K562 (cell line): ENCODE data around the gene NLK. TPM values are rescaled to one million over a fixed set of nuclear protein-coding genes. Genes with fewer than 3 reads are reported as not detected.

Experiments used
- ATAC-seq: fragments of 200-7000 bp; cut with Tn5 transposase; 3 replicates; pipeline ENCODE4 v1.9.1; 2020; ENCODE audit warnings: moderate library complexity
- BruUV-seq: library from RNA; stranded (reverse); fragments of 400-500 nt; replicated peaks from 2 replicates; lab custom pipeline; 2021; lab: Mats Ljungman, UMichigan
- CTCF ChIA-PET: fragments of 300-600 bp; formaldehyde crosslinking; extraction: SDS; loops from one replicate; lab custom pipeline; 2021; ENCODE audit warnings: low intra/inter-chr PET ratio; lab: Yijun Ruan, JAX
- POLR2A ChIA-PET: fragments of 300-600, 350-650 bp; sonication (Branson Sonifier 250); formaldehyde crosslinking; extraction: SDS; loops from one replicate; lab custom pipeline; 2021; ENCODE audit warnings: antibody characterized with exemption, inconsistent platforms; lab: Yijun Ruan, JAX
- DNase-seq, 4 experiments: peaks; one replicate each; pipeline versions ENCODE4 v3.0.0 to v3.0.0-alpha.2; 2011 to 2018; ENCODE audit warnings: low spot score in 3 of 4, mixed read lengths in 3 of 4; ENCODE audit errors: extremely low read depth in 1 of 4
- FAIRE-seq: peaks from 2 replicates; lab custom pipeline; 2011; peaks lifted over from hg19 to GRCh38; lab: Jason Lieb, UNC
- H2AFZ ChIP-seq: 2 replicates; pipeline ENCODE4 v1.6.0; 2011; ENCODE audit warnings: low read depth, low read length, control low read depth, inconsistent platforms
- H3K27ac ChIP-seq: fragments of 200-600 bp; 3 replicates; pipeline ENCODE4 v1.8.0; 2011; ENCODE audit warnings: low read depth, mild to moderate bottlenecking, control low read depth, inconsistent platforms, low read length, moderate library complexity, mixed read lengths; ENCODE audit errors: extremely low read depth
- H3K27me3 ChIP-seq, 2 experiments: fragments of 300-600 bp in 1 of 2; 2 replicates in 1 of 2; 3 replicates in 1 of 2; pipeline versions ENCODE4 v1.6.0 to v1.8.0; 2011; ENCODE audit warnings: inconsistent platforms in 2 of 2, low read length in 2 of 2, mild to moderate bottlenecking in 1 of 2, mixed read lengths in 1 of 2, moderate library complexity in 1 of 2; ENCODE audit not compliant: control insufficient read depth in 2 of 2, insufficient read depth in 2 of 2
- H3K36me3 ChIP-seq: fragments of 300-600 bp; 3 replicates; pipeline ENCODE4 v1.8.0; 2011; ENCODE audit warnings: mild to moderate bottlenecking, low read length, inconsistent platforms; ENCODE audit not compliant: control insufficient read depth, insufficient read depth
- H3K4me1 ChIP-seq, 2 experiments: fragments of 200-600 bp in 1 of 2; replicated peaks in 1 of 2; 2 replicates in 1 of 2; 3 replicates in 1 of 2; pipeline versions ENCODE4 v1.5.1 to v1.8.0; 2011; ENCODE audit warnings: inconsistent platforms in 2 of 2, low read length in 2 of 2, mild to moderate bottlenecking in 1 of 2, mixed read lengths in 1 of 2, moderate library complexity in 1 of 2; ENCODE audit not compliant: control insufficient read depth in 2 of 2, insufficient read depth in 2 of 2
- H3K4me2 ChIP-seq: 2 replicates; pipeline ENCODE4 v1.6.1; 2011; ENCODE audit warnings: low read length, control low read depth, inconsistent platforms, mixed read lengths; ENCODE audit not compliant: insufficient read depth
- H3K4me3 ChIP-seq: fragments of 200-600 bp; sonication (generic), shearing (Covaris generic); 2 replicates; pipeline ENCODE4 v1.5.1; 2016; ENCODE audit warnings: control low read depth, inconsistent platforms
- H3K79me2 ChIP-seq: fragments of 200-600 bp; 3 replicates; pipeline ENCODE4 v1.8.0; 2011; ENCODE audit warnings: low read length, inconsistent platforms; ENCODE audit not compliant: control insufficient read depth, insufficient read depth
- H3K9ac ChIP-seq, 2 experiments: 2 replicates each; pipeline versions ENCODE4 v1.6.0 to v1.6.1; 2011; ENCODE audit warnings: low read depth in 2 of 2, low read length in 2 of 2, control low read depth in 1 of 2, inconsistent platforms in 1 of 2, mild to moderate bottlenecking in 1 of 2, mixed read lengths in 1 of 2; ENCODE audit not compliant: insufficient read depth in 1 of 2
- H3K9me1 ChIP-seq: one replicate; pipeline ENCODE4 v1.6.0; 2011; ENCODE audit warnings: inconsistent platforms, mild to moderate bottlenecking, low read length, moderate library complexity; ENCODE audit not compliant: control insufficient read depth, insufficient read depth
- H3K9me3 ChIP-seq: replicated peaks from 2 replicates; pipeline ENCODE4 v1.5.1; 2011; ENCODE audit warnings: low read depth, low read length, inconsistent platforms; ENCODE audit not compliant: control insufficient read depth, insufficient read depth
- H4K20me1 ChIP-seq: replicated peaks from 2 replicates; pipeline ENCODE4 v1.6.1; 2011; ENCODE audit warnings: low read length, inconsistent platforms, mixed read lengths; ENCODE audit not compliant: control insufficient read depth, insufficient read depth
- CXXC5 ChIP-seq: fragments of 250-450 bp; sonication (Bioruptor Pico); IDR thresholded peaks from 2 replicates; pipeline ENCODE4 v1.8.0; 2022; ENCODE audit warnings: inconsistent platforms, mild to moderate bottlenecking, moderate library complexity
- EGR1 ChIP-seq: fragments of 450-650 bp; conservative IDR thresholded peaks from 2 replicates; pipeline ENCODE4 v1.6.1; 2017; ENCODE audit warnings: mild to moderate bottlenecking
- EHMT2 ChIP-seq: fragments of 450-650 bp; IDR thresholded peaks from 2 replicates; pipeline ENCODE4 v1.6.1; 2018; ENCODE audit warnings: antibody characterized with exemption
- FOXM1 ChIP-seq, 2 experiments: fragments of 450-650 bp in 1 of 2; sonication (generic) in 1 of 2; formaldehyde crosslinking in 1 of 2; IDR thresholded peaks; 2 replicates each; pipeline versions ENCODE4 v1.6.1 to v1.9.0; 2017 to 2022; ENCODE audit warnings: low read depth in 2 of 2, mild to moderate bottlenecking in 2 of 2, missing genetic modification reagents in 1 of 2, moderate library complexity in 1 of 2
- GATA2 ChIP-seq: sonication (generic); formaldehyde crosslinking; IDR thresholded peaks from 2 replicates; pipeline ENCODE4 v1.4.0; 2020; ENCODE audit warnings: mild to moderate bottlenecking, missing genetic modification reagents
- HDAC1 ChIP-seq, 2 experiments: fragments of 450-650 bp; IDR thresholded peaks; 2 replicates each; pipeline ENCODE4 v1.6.1; 2016 to 2017; ENCODE audit warnings: inconsistent platforms in 1 of 2, mild to moderate bottlenecking in 1 of 2, moderate library complexity in 1 of 2
- JUND ChIP-seq, 2 experiments: IDR thresholded peaks; 2 replicates in 1 of 2; 3 replicates in 1 of 2; pipeline ENCODE4 v1.6.1; 2011; ENCODE audit warnings: borderline replicate concordance in 2 of 2, low read depth in 2 of 2, low read length in 2 of 2, improper control_type of control experiment in 1 of 2, missing biosample characterization in 1 of 2, missing genetic modification characterization in 1 of 2, missing genetic modification reagents in 1 of 2
- LEF1 ChIP-seq: fragments of 450-650 bp; IDR thresholded peaks from 2 replicates; pipeline ENCODE4 v1.6.1; 2016; ENCODE audit warnings: mild to moderate bottlenecking
- NBN ChIP-seq: fragments of 450-650 bp; IDR thresholded peaks from 2 replicates; pipeline ENCODE4 v1.6.1; 2016; ENCODE audit warnings: low read depth, mild to moderate bottlenecking
- SMARCE1 ChIP-seq: fragments of 450-650 bp; IDR thresholded peaks from 2 replicates; pipeline ENCODE4 v1.7.1; 2016; ENCODE audit warnings: mild to moderate bottlenecking
- STAT5B ChIP-seq: fragments of 250-450 bp; sonication (Bioruptor Pico); IDR thresholded peaks from 2 replicates; pipeline ENCODE4 v1.8.0; 2021; ENCODE audit warnings: mild to moderate bottlenecking, inconsistent platforms
- YY1 ChIP-seq, 3 experiments: IDR thresholded peaks; 2 replicates each; pipeline ENCODE4 v1.6.1; 2011; ENCODE audit warnings: low read length in 2 of 3, mild to moderate bottlenecking in 2 of 3, moderate library complexity in 2 of 3, borderline replicate concordance in 1 of 3, control low read depth in 1 of 3, low read depth in 1 of 3; ENCODE audit not compliant: insufficient read depth in 3 of 3, insufficient replicate concordance in 2 of 3, control insufficient read depth in 1 of 3, insufficient read length in 1 of 3; ENCODE audit errors: extremely low read depth in 1 of 3
- WGBS: fragments of 100-300 bp; shearing (Covaris generic); methylation state at CpG from one replicate; pipeline ENCODE4 v1.1.6; 2016; ENCODE audit warnings: low coverage, mixed read lengths; ENCODE audit not compliant: insufficient coverage; ENCODE audit errors: missing lambda C conversion rate; 5-methylcytosine and 5-hydroxymethylcytosine counted together
- in situ Hi-C: fragments of 300-500 bp; cut with MboI; formaldehyde crosslinking; loops from 4 replicates; pipeline ENCODE4 v1.15.0; 2018; ENCODE audit warnings: inconsistent platforms, mixed read lengths
- intact Hi-C: fragments of 100-400 bp; cut with micrococcal nuclease; formaldehyde crosslinking; loops from 2 replicates; pipeline ENCODE4 v1.14.2; 2022
- polyA plus RNA-seq, 8 experiments: library from polyadenylated mRNA; depleted of rRNA in 4 of 8; stranded (reverse) in 5 of 8; unstranded in 3 of 8; fragments of >200 nt; fragmentation: Nextera tagmentation in 2 of 8; fragmentation: Illumina TruSeq in 1 of 8; extraction: Ambion mirVana in 2 of 8; extraction: Trizol in 1 of 8; gene quantifications; 2 replicates each; pipeline versions ENCODE4 v1.2.1 to v1.2.3, GENCODE V29; 2011 to 2014; ENCODE audit warnings: inconsistent platforms in 1 of 8, missing spikeins in 1 of 8
- total RNA-seq, 7 experiments: library from RNA; depleted of rRNA in 6 of 7; stranded (reverse); fragments of >200 nt in 6 of 7; fragmentation: Illumina TruSeq in 2 of 7; extraction: Trizol in 2 of 7; gene quantifications; 2 replicates each; pipeline versions ENCODE4 v1.2.1 to v1.2.3, GENCODE V29; 2011 to 2021; ENCODE audit warnings: low replicate concordance in 1 of 7
- TF ChIP-seq, protein P1 (sequence below): fragments of 450-650 bp; IDR thresholded peaks from 2 replicates; pipeline ENCODE4 v1.6.1; 2016
- TF ChIP-seq, protein P2 (sequence below): fragments of 450-650 bp; IDR thresholded peaks from 2 replicates; pipeline ENCODE4 v1.6.1; 2018; ENCODE audit not compliant: partially characterized antibody
- TF ChIP-seq, protein P3 (sequence below), 2 experiments: fragments of 450-650 bp; IDR thresholded peaks; 2 replicates each; pipeline ENCODE4 v1.6.1; 2016

NLK gene
- total and polyA plus RNA-seq, 9 of the 15 experiments (the other 6 are each of a cell fraction or from before 2014, with no cell fraction given), result 10.9 to 59.6 (median 26.7) TPM

DNA sequence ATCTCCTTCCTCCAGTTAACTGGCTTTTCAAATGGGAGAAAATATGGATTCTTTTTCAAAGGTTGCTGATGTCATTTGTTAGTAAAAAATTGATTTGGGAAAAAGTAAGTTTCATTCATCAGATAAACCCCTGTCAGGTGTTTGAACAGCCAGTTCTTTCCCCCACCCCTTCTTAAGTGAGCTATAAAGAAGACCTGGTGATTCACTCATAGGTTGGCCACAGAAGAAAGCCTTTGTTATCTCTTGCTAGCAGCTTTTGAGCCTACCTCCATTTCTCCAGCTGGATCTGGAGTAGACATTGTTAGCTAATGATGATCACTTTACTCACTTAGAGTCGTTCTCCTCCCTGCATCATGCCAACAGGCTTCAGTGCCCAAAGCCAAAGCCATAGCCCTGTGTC is 63.0 kb downstream of the NLK start:
- Histone ChIP-seq H3K4me1 (peaks cover 0 to 26% of the 10 kb centered on the region in 2 experiments; a peak in 2 of 5 replicates), H3K27me3 (no peaks in the 10 kb centered on the region), H3K4me3 (no peak overlapping the region), H3K27ac (no peak overlapping the region; the same call in 2 of the 3 replicates), H3K9me3 (no peaks in the 10 kb centered on the region), H3K9me1 (no peaks in the 10 kb centered on the region), H3K36me3 (peaks cover 2% of the 10 kb centered on the region; the same call in 1 of the 3 replicates), H3K9ac (no peak overlapping the region), H4K20me1 (no peaks in the 10 kb centered on the region), H2AFZ (no peak overlapping the region), H3K79me2 (peaks cover 32% of the 10 kb centered on the region; the same call in 2 of the 3 replicates), H3K4me2 (no peak overlapping the region)
- peak; percentile 98 for FAIRE-seq
- BruUV-seq, result no TSS peak
- in situ Hi-C loops (no loop called here), intact Hi-C loops (no loop called here)
- peak; percentile 98 for ATAC-seq
- WGBS, result 0% methylated on average over 1 of the region's 1 CpG
- CTCF ChIA-PET, result no interaction called here
- peak; percentile 64 to 85 (median 74) for DNase-seq
- POLR2A ChIA-PET, result interaction anchor here (0.7 to 2.1 kb wide), 10 partner anchors 10 to 142 kb away, joined by 3 to 13 read pairs (median 4); no protein-coding TSS in a partner anchor
- TF ChIP-seq GATA2, result 0 out of 2 replicates have a peak, but pooled peaks have one; percentile 22
- TF ChIP-seq FOXM1 (IDR thresholded peaks at IDR 0.05; ENCODE audit: low read depth), result peak; percentile 81
- no peak for TF ChIP-seq FOXM1 (CRISPR knock-in tag; IDR thresholded peaks at IDR 0.05; ENCODE audit: low read depth)
- TF ChIP-seq CXXC5 (CRISPR knock-in tag), result 0 out of 2 replicates have a peak, but pooled peaks have one; percentile 13
- TF ChIP-seq HDAC1 (IDR thresholded peaks at IDR 0.05), result peak in 1 of 2 experiments; percentile 41; a peak in 1 of 4 replicates
- TF ChIP-seq SMARCE1, result peak; percentile 94
- TF ChIP-seq, protein P1, sequence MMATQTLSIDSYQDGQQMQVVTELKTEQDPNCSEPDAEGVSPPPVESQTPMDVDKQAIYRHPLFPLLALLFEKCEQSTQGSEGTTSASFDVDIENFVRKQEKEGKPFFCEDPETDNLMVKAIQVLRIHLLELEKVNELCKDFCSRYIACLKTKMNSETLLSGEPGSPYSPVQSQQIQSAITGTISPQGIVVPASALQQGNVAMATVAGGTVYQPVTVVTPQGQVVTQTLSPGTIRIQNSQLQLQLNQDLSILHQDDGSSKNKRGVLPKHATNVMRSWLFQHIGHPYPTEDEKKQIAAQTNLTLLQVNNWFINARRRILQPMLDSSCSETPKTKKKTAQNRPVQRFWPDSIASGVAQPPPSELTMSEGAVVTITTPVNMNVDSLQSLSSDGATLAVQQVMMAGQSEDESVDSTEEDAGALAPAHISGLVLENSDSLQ, result peak; percentile 56; the same call in 1 of the 2 replicates
- TF ChIP-seq, protein P2, sequence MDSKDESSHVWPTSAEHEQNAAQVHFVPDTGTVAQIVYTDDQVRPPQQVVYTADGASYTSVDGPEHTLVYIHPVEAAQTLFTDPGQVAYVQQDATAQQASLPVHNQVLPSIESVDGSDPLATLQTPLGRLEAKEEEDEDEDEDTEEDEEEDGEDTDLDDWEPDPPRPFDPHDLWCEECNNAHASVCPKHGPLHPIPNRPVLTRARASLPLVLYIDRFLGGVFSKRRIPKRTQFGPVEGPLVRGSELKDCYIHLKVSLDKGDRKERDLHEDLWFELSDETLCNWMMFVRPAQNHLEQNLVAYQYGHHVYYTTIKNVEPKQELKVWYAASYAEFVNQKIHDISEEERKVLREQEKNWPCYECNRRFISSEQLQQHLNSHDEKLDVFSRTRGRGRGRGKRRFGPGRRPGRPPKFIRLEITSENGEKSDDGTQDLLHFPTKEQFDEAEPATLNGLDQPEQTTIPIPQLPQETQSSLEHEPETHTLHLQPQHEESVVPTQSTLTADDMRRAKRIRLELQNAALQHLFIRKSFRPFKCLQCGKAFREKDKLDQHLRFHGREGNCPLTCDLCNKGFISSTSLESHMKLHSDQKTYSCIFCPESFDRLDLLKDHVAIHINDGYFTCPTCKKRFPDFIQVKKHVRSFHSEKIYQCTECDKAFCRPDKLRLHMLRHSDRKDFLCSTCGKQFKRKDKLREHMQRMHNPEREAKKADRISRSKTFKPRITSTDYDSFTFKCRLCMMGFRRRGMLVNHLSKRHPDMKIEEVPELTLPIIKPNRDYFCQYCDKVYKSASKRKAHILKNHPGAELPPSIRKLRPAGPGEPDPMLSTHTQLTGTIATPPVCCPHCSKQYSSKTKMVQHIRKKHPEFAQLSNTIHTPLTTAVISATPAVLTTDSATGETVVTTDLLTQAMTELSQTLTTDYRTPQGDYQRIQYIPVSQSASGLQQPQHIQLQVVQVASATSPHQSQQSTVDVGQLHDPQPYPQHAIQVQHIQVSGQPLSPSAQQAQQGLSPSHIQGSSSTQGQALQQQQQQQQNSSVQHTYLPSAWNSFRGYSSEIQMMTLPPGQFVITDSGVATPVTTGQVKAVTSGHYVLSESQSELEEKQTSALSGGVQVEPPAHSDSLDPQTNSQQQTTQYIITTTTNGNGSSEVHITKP, result peak; percentile 23
- TF ChIP-seq JUND (IDR thresholded peaks at IDR 0.05; ENCODE audit: borderline replicate concordance, low read depth, low read length), result peak; percentile 90
- peak; percentile 72; the same call in 1 of the 3 replicates for TF ChIP-seq JUND (tag; IDR thresholded peaks at IDR 0.05; ENCODE audit: borderline replicate concordance, low read depth, low read length)
- TF ChIP-seq, protein P3, sequence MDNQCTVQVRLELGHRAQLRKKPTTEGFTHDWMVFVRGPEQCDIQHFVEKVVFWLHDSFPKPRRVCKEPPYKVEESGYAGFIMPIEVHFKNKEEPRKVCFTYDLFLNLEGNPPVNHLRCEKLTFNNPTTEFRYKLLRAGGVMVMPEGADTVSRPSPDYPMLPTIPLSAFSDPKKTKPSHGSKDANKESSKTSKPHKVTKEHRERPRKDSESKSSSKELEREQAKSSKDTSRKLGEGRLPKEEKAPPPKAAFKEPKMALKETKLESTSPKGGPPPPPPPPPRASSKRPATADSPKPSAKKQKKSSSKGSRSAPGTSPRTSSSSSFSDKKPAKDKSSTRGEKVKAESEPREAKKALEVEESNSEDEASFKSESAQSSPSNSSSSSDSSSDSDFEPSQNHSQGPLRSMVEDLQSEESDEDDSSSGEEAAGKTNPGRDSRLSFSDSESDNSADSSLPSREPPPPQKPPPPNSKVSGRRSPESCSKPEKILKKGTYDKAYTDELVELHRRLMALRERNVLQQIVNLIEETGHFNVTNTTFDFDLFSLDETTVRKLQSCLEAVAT (IDR thresholded peaks at IDR 0.05), result peak in 1 of 2 experiments; percentile 16; a peak in 1 of 4 replicates
- TF ChIP-seq YY1 (IDR thresholded peaks at IDR 0.05; ENCODE audit: borderline replicate concordance in 1 of 3, control insufficient read depth in 1 of 3, extremely low read depth in 1 of 3, insufficient read depth in 3 of 3, insufficient read length in 1 of 3, insufficient replicate concordance in 2 of 3, low read depth in 1 of 3, low read length in 2 of 3), result peak in 1 of 3 experiments; percentile 70
- peak; percentile 64 for TF ChIP-seq LEF1
- TF ChIP-seq STAT5B (CRISPR knock-in tag), result no peak
- TF ChIP-seq EHMT2, result peak; percentile 83
- no peak for TF ChIP-seq EGR1
- 0 out of 2 replicates have a peak, but pooled peaks have one; percentile 56 for TF ChIP-seq NBN
